IgD-negative memory B cell (primary cell): ENCODE data around the gene CPXM1. TPM values are rescaled to one million over a fixed set of nuclear protein-coding genes. Genes with fewer than 3 reads are reported as not detected.
A peak's percentile ranks its signal among the peaks of the same experiment; 100 is the strongest.
"Not testable (repeated sequence)": the region's sequence is repeated elsewhere in the genome, so short reads cannot be mapped to it uniquely, and the experiment has no call there.

ENCODE experiments used
- H3K27ac Mint-ChIP-seq, 3 donors: one replicate each; pipeline ENCODE4 v1.8.0; 2020 to 2022; ENCODE audit warnings: mild to moderate bottlenecking in 3 of 3, mixed read lengths in 3 of 3, moderate library complexity in 1 of 3
- H3K27me3 Mint-ChIP-seq: one replicate; pipeline ENCODE4 v1.8.0; 2021; ENCODE audit warnings: mixed read lengths
- H3K36me3 Mint-ChIP-seq: one replicate; pipeline ENCODE4 v1.8.0; 2020; ENCODE audit warnings: mild to moderate bottlenecking, mixed read lengths
- H3K4me1 Mint-ChIP-seq, 3 donors: one replicate each; pipeline ENCODE4 v1.8.0; 2020 to 2022; ENCODE audit warnings: mixed read lengths in 3 of 3, mild to moderate bottlenecking in 1 of 3
- H3K4me3 Mint-ChIP-seq, 4 donors: one replicate each; pipeline ENCODE4 v1.8.0; 2020 to 2022; ENCODE audit warnings: mild to moderate bottlenecking in 4 of 4, mixed read lengths in 4 of 4, moderate library complexity in 3 of 4
- H3K9me3 Mint-ChIP-seq, 3 donors: one replicate each; pipeline ENCODE4 v1.8.0; 2020 to 2021; ENCODE audit warnings: mixed read lengths in 3 of 3, mild to moderate bottlenecking in 1 of 3
- polyA plus RNA-seq: library from polyadenylated mRNA; unstranded; fragments of 300-500 nt; fragmentation: Illumina TruSeq; gene quantifications from one replicate; pipeline ENCODE4 v1.2.3, GENCODE V29; 2021

CPXM1 gene
- polyA plus RNA-seq, 1 donor from 2014 or later: 1.1 TPM

DNA sequence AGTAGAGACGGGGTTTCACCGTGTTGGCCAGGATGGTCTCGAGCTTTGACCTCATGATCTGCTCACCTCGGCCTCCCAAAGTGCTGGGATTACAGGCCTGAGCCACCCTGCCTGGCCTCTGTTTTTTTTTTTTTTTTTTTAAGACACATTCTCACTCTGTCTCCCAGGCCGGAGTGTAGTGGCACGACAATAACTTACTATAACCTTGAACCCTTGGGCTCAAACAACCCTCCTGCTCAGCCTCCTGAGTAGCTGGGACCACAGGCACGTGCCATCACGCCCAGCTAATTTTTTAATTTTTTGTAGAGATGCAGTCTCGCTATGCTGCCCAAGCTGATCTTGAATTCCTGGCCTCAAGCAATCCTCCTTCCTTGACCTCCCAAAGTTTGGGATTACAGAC is 26.6 kb downstream of the CPXM1 start:
- Mint-ChIP-seq H3K27ac (no peak overlapping the region), H3K27me3 (peaks cover 28% of the 10 kb centered on the region), H3K4me1 (peaks cover 0 to 3% (median 0%) of the 10 kb centered on the region in 3 donors), H3K36me3 (peaks cover 2% of the 10 kb centered on the region), H3K4me3 (no peak overlapping the region), H3K9me3 (peaks cover 0 to 8% (median 2%) of the 10 kb centered on the region in 3 donors)

DNA sequence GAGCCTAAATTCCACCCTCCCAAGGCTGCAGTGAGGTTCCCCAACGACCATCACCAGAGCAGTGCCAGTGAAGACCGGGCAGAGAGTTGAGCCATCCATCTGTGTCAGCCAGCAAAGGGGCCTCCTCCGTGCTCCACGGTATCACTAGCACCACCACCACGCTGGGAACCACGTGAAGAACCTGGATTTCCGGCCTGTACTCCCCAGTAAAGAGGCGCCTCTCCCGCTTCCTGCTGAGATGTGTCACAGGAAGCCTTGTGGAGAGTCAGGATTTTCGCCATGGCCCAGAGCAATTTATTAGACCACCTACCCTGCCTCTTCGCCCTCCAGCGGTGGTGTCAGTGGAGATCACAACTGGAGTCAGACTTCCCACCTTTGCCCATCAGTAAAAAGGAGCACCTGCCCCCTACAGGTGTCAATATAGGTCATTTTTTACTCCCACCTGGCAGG is 28.8 kb downstream of the CPXM1 start:
- Mint-ChIP-seq H3K36me3 (peaks cover 2% of the 10 kb centered on the region), H3K27ac (no peak overlapping the region), H3K4me3 (no peak overlapping the region), H3K27me3 (peaks cover 28% of the 10 kb centered on the region), H3K4me1 (peaks cover 0 to 3% (median 0%) of the 10 kb centered on the region in 3 donors), H3K9me3 (peaks cover 0 to 4% (median 0%) of the 10 kb centered on the region in 3 donors)

DNA sequence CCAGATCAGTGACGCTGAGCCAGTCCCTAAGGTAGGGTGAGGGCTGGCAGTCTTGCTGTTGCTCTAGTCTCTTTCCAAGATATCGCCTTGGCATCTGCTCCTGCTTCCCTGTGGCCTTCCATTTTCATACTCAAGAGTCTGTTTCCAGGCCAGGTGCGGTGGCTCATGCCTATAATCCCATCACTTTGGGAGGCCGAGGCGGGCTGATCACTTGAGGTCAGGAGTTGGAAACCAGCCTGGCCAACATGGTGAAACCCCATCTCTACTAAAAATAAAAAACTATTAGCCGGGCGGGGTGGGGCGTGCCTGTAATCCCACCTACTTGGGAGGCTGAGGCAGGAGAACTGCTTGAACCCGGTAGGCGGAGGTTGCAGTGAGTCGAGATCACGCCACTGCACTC is 30.3 kb downstream of the CPXM1 start:
- not testable (repeated sequence) for H3K9me3 Mint-ChIP-seq, H3K27ac Mint-ChIP-seq, H3K4me1 Mint-ChIP-seq, H3K36me3 Mint-ChIP-seq
- Mint-ChIP-seq H3K27me3 (peaks cover 25% of the 10 kb centered on the region), H3K4me3 (peak overlapping the region in 1 of 4 donors; percentile 58)

DNA sequence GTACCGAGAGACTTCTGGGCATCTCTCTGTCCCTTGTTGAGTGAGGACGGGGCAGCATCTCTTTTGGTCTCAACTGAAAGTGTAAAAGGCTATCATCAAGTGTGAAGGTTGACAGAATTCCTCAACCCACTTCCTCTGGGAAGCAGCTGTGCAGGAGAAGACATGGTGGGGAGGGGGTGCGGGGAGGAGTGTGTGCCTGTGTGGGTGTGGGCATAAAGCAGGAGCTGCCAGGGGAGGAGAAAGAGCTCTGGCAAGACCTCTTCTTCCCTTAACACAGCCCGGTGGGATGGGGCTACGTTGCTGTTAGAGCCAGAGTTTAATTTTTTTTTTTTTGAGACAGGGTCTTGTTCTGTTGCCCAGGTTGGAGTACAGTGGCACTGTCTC is 31.8 kb downstream of the CPXM1 start:
- H3K4me1 Mint-ChIP-seq: peaks cover 0 to 3% (median 0%) of the 10 kb centered on the region in 3 donors
- no peaks in the 10 kb centered on the region for H3K9me3 Mint-ChIP-seq
- H3K36me3 Mint-ChIP-seq: peaks cover 2% of the 10 kb centered on the region
- no peak overlapping the region for H3K27ac Mint-ChIP-seq
- no peak overlapping the region for H3K4me3 Mint-ChIP-seq
- H3K27me3 Mint-ChIP-seq: peaks cover 27% of the 10 kb centered on the region

- peaks cover 30% of the 10 kb centered on the region for H3K27me3 Mint-ChIP-seq
- H3K27ac Mint-ChIP-seq: no peak overlapping the region
- H3K4me3 Mint-ChIP-seq: no peak overlapping the region
- H3K9me3 Mint-ChIP-seq: no peaks in the 10 kb centered on the region
- H3K36me3 Mint-ChIP-seq: peaks cover 2% of the 10 kb centered on the region
- H3K4me1 Mint-ChIP-seq: peaks cover 0 to 3% (median 0%) of the 10 kb centered on the region in 3 donors
Observed at GRCh38 chr20:2767768-2768631, 32.4 kb downstream of the CPXM1 start.

- Mint-ChIP-seq H3K4me3 (no peak overlapping the region), H3K4me1 (peaks cover 0 to 4% (median 0%) of the 10 kb centered on the region in 3 donors), H3K27me3 (peaks cover 20% of the 10 kb centered on the region), H3K9me3 (peaks cover 0 to 3% (median 0%) of the 10 kb centered on the region in 3 donors), H3K27ac (no peak overlapping the region), H3K36me3 (peaks cover 3% of the 10 kb centered on the region)
Observed at GRCh38 chr20:2763186-2763585, 37.2 kb downstream of the CPXM1 start.

DNA sequence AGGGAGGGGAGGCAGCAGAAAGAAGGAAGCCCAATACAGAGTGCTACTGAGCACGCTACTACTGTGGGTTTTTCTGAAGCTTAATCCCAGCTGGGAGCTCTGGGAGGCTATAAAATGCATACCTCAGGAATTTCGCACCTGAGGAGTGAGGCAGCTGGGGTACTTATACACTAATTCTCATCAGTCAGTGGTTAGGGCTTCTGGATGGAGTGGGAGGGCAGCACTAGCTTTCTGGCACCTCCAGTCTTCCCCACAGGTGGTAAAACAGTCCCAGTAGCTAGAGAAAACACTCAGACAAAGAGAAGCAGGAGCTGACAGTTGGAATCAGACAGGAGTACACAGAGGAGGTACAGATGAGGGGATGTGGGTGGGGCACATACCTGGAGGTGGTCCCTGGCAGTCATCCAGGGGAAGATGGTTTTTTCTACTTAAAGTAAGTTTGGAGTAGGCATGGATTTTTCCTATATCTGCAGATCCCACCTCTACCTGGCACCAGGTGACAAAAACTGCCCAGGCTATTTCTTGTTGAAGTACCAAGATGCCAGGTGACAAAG is 37.8 kb downstream of the CPXM1 start:
- H3K4me1 Mint-ChIP-seq: peaks cover 0 to 4% (median 0%) of the 10 kb centered on the region in 3 donors
- H3K27ac Mint-ChIP-seq: no peak overlapping the region
- H3K27me3 Mint-ChIP-seq: peaks cover 21% of the 10 kb centered on the region
- no peak overlapping the region for H3K4me3 Mint-ChIP-seq
- peaks cover 0 to 3% (median 0%) of the 10 kb centered on the region in 3 donors for H3K9me3 Mint-ChIP-seq
- H3K36me3 Mint-ChIP-seq: peaks cover 3% of the 10 kb centered on the region

DNA sequence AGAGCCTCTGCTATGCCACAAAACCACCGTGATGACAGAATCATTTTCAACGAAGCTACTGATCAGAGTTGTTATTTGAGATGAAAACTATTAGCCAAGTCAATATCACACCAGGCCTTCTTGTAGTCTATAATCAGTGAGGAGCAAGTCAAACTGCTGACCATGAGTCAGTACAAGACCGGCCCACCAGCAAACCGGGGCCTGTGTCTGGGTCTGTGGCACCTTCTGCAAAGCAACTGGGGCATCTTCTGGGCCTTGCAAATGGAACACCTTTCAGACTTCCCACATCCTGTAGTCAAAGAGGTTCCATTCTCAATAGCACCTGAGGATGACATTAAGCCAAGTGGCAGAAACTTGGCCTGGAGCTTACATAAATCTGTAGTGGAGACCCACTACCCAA is 38.5 kb downstream of the CPXM1 start:
- peaks cover 0 to 4% (median 0%) of the 10 kb centered on the region in 3 donors for H3K4me1 Mint-ChIP-seq
- peaks cover 28% of the 10 kb centered on the region for H3K27me3 Mint-ChIP-seq
- H3K4me3 Mint-ChIP-seq: no peak overlapping the region
- no peak overlapping the region for H3K27ac Mint-ChIP-seq
- H3K9me3 Mint-ChIP-seq: peaks cover 0 to 3% (median 0%) of the 10 kb centered on the region in 3 donors
- H3K36me3 Mint-ChIP-seq: peaks cover 3% of the 10 kb centered on the region

DNA sequence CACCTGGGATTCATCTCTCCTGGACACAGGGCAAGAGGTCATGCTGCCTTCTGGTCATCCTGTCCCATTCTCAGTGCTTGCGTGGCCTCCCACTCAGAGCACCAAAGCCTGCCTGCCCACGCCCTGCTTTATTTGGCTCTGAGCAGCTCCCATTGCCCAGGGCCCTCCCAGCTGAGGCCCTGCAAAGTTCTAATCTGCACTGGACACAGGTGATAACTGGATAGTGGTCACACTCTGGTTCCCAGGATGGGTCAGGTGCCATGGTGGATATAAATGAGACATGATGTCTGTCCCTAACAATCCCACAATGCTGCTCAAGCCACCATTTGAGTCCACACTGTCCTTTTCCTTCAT is 39.5 kb downstream of the CPXM1 start:
- Mint-ChIP-seq H3K4me3 (no peak overlapping the region), H3K27me3 (peaks cover 36% of the 10 kb centered on the region), H3K9me3 (peaks cover 0 to 3% (median 0%) of the 10 kb centered on the region in 3 donors)

GRCh38 chr20:2760297-2760951 is 40.0 kb downstream of the CPXM1 start:
- Mint-ChIP-seq H3K36me3 (peaks cover 3% of the 10 kb centered on the region), H3K27ac (no peak overlapping the region), H3K4me3 (peak overlapping the region in 1 of 4 donors; percentile 32), H3K4me1 (peaks cover 0 to 4% (median 0%) of the 10 kb centered on the region in 3 donors), H3K9me3 (peaks cover 0 to 3% (median 0%) of the 10 kb centered on the region in 3 donors), H3K27me3 (peaks cover 38% of the 10 kb centered on the region)

More for the DNA sequence above, 39.5 kb downstream of the CPXM1 start:
- peaks cover 0 to 4% (median 0%) of the 10 kb centered on the region in 3 donors for H3K4me1 Mint-ChIP-seq
- H3K27ac Mint-ChIP-seq: no peak overlapping the region
- peaks cover 3% of the 10 kb centered on the region for H3K36me3 Mint-ChIP-seq

DNA sequence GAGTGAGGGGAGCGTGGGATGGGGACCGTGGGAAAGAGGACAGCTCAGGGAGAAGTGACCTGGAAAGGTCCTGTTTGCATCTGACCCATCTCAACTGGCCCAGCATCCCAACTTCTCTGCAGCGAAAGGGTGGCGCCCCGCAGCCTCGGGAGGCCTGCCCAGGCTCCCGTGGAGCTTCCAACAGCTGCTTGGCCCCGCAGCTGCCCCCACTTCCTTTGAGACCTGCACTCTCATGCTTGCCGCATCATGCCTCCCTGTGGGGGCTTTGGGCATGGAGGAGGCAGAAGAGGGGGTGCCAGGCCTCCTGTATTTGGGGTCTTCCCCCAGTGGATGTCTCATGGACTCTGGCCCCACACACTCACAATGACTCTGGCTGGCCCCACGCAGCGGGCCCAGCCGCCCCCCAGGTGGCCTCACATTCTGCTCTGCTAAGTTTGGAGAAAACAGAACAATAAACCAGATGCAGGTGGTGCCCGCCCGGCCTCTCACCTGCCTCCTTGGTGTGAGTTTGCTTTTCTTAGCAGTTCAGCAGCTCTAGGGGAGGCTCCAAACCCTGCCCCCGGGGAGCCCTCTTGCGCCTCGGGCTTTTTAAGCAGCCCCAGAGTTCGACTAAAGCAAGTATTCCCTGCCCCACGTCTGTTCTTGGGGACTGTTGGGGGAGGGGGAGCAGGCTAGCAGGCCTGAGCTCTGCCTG is 40.7 kb downstream of the CPXM1 start:
- H3K4me1 Mint-ChIP-seq: peaks cover 0 to 4% (median 0%) of the 10 kb centered on the region in 3 donors
- no peak overlapping the region for H3K4me3 Mint-ChIP-seq
- peaks cover 44% of the 10 kb centered on the region for H3K27me3 Mint-ChIP-seq
- H3K9me3 Mint-ChIP-seq: peaks cover 0 to 3% (median 0%) of the 10 kb centered on the region in 3 donors
- peaks cover 3% of the 10 kb centered on the region for H3K36me3 Mint-ChIP-seq
- no peak overlapping the region for H3K27ac Mint-ChIP-seq

DNA sequence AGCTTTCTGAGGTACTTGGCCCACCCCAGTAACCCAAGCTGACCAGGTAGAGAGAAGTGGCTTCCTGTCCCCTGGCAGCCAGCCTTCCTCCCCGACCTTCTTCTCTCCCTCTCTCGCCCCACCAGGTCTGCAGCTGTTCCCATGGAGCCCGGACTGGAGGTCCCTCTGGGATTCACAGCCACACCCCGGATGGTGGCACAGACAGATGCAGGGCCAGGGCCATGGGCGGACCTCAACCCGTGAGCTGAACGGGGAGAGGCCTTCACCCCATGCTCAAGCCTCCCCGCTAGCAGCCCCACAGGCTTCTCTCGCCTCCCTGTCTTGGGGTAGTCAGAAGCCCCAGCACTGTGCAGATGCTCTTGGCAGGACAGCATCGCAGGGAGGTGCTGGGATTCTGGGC is 41.3 kb downstream of the CPXM1 start:
- Mint-ChIP-seq H3K36me3 (peaks cover 3% of the 10 kb centered on the region), H3K4me1 (peaks cover 0 to 5% (median 0%) of the 10 kb centered on the region in 3 donors), H3K4me3 (no peak overlapping the region), H3K27me3 (peaks cover 49% of the 10 kb centered on the region), H3K9me3 (peaks cover 0 to 3% (median 0%) of the 10 kb centered on the region in 3 donors), H3K27ac (no peak overlapping the region)

DNA sequence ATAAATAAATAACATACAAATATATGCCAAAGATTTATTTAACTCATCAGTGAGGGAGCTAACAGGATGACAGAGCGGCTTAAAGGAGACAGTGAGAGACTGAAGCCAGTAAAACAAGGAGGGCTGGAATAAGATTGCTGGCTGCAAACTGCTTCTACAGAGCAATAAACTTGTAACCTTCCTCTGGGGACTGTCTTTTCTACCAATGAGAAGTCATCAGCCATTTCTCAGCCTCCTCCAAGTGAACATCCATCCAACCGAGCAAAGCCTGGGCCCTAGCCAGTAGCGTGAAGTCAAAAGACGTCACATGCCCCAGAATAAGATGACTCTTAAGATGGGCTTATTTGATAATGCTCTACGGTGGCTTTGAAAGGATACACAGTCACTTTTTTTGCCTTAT is 42.5 kb downstream of the CPXM1 start:
- Mint-ChIP-seq H3K36me3 (peaks cover 3% of the 10 kb centered on the region), H3K4me3 (no peak overlapping the region), H3K9me3 (peaks cover 0 to 3% (median 0%) of the 10 kb centered on the region in 3 donors), H3K27ac (no peak overlapping the region), H3K27me3 (peaks cover 56% of the 10 kb centered on the region), H3K4me1 (peaks cover 5 to 10% (median 7%) of the 10 kb centered on the region in 3 donors)

GRCh38 chr20:2757001-2757400 is 43.4 kb downstream of the CPXM1 start:
- H3K4me1 Mint-ChIP-seq: peaks cover 5 to 11% (median 7%) of the 10 kb centered on the region in 3 donors
- H3K4me3 Mint-ChIP-seq: no peak overlapping the region
- peaks cover 3% of the 10 kb centered on the region for H3K36me3 Mint-ChIP-seq
- no peak overlapping the region for H3K27ac Mint-ChIP-seq
- H3K27me3 Mint-ChIP-seq: peaks cover 49% of the 10 kb centered on the region
- H3K9me3 Mint-ChIP-seq: peaks cover 0 to 3% (median 0%) of the 10 kb centered on the region in 3 donors
